Measurements from ENCODE around the gene NADSYN1.

NADSYN1 gene

DNA sequence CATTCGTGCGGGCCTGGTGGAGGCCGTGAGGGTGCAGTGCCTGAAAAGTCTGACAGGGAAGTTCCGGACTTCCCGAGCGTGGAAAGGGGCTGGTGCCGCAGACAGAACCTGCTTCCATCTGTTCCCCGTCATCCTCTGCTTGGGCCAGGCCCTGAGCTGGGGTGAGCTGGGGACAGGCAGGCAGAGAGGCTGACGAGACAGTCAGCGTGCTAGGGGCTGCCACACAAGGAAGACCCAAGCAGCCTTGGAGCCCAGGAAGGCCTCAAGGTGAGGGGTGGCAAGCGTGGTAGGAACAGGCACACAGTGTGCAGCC, 25.5 kb downstream of the NADSYN1 start:
- Histone ChIP-seq H3K9ac (ENCODE audit: low read depth in 1 of 2, low read length in 2 of 2) (no peak overlapping the region), H3K4me1 (ENCODE audit: control insufficient read depth in 1 of 2, insufficient read depth in 2 of 2, low read length in 2 of 2) (no peaks in the 10 kb centered on the region), H3K9me3 (ENCODE audit: control insufficient read depth in 1 of 2, low read length in 2 of 2) (no peaks in the 10 kb centered on the region), H3K27me3 (ENCODE audit: control insufficient read depth in 1 of 2, insufficient read depth in 2 of 2, low read length in 2 of 2) (no peaks in the 10 kb centered on the region), H3K27ac (ENCODE audit: low read depth, low read length) (no peak overlapping the region), H3K4me3 (ENCODE audit: low read depth in 1 of 2, low read length in 2 of 2) (no peak overlapping the region), H3K36me3 (ENCODE audit: control insufficient read depth in 1 of 2, insufficient read depth in 2 of 2, low read length in 2 of 2) (peaks cover 63 to 95% of the 10 kb centered on the region in 2 donors)

DNA sequence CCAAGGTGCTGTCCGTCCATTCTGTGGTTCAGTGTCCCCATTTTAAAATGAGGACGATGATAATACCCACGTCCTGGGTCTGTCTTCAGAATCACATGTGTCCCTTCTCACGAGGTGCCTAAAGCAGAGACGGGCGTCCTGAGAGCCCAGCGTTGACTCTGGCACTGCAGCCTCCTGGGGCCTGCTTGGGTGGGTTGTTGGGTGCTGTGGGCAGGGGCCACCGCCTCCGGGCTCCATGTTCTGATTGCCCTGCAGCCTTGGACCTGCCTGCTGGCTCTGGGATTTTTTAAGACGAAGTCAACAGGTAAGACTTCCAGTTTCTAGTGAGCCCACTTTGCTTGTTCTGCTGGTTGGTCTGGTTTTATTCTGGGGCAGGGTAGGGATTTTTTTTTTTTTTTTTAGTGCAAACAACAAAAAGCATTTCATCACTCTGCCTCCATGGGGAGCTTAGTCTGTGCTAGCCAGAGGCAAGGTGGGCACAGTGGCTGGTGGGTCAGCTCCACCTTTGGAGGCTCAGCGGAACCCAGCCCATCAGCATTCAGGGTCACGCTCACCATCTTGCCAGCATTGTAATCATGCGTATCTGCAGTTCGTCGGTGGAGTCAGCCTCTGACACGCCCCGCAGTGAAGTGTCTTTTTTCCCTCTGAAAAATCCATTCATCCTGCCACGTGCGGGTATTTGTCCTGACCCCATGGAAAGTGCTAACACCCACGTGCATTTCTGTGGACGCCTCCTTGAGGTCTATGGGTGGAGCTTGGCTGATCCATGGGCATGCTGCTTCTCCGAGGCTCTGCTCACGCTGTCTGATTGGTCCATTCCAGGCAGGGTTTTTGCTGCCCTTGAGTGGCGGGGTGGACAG, 28.3 kb downstream of the NADSYN1 start:
- Histone ChIP-seq H3K9me3 (ENCODE audit: control insufficient read depth in 1 of 2, low read length in 2 of 2) (no peaks in the 10 kb centered on the region), H3K4me3 (ENCODE audit: low read depth in 1 of 2, low read length in 2 of 2) (no peak overlapping the region), H3K27ac (ENCODE audit: low read depth, low read length) (no peak overlapping the region), H3K27me3 (ENCODE audit: control insufficient read depth in 1 of 2, insufficient read depth in 2 of 2, low read length in 2 of 2) (no peaks in the 10 kb centered on the region), H3K4me1 (ENCODE audit: control insufficient read depth in 1 of 2, insufficient read depth in 2 of 2, low read length in 2 of 2) (no peaks in the 10 kb centered on the region), H3K36me3 (ENCODE audit: control insufficient read depth in 1 of 2, insufficient read depth in 2 of 2, low read length in 2 of 2) (peaks cover 73 to 97% of the 10 kb centered on the region in 2 donors), H3K9ac (ENCODE audit: low read depth in 1 of 2, low read length in 2 of 2) (no peak overlapping the region)

DNA sequence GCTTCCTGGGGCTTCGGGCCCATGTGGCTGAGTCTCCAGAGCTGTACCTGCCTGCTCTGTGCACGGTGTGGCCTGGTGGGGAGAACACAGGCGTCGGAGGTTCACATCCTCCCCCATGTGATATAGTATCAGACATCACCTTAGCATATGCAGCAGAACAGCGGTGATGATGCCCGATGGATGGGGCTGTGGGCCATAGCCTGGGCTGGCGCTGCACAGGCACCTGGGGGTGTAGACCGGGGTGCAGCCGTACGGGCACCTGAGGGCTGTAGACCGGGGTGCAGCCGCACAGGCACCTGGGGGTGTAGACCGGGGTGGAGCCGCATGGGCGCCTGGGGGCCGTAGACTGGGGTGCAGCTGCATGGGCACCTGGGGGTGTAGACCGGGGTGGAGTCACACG, 29.2 kb downstream of the NADSYN1 start:
- Histone ChIP-seq H3K4me3 (ENCODE audit: low read depth in 1 of 2, low read length in 2 of 2) (no peak overlapping the region), H3K27ac (ENCODE audit: low read depth, low read length) (no peak overlapping the region), H3K27me3 (ENCODE audit: control insufficient read depth in 1 of 2, insufficient read depth in 2 of 2, low read length in 2 of 2) (no peaks in the 10 kb centered on the region), H3K36me3 (ENCODE audit: control insufficient read depth in 1 of 2, insufficient read depth in 2 of 2, low read length in 2 of 2) (peaks cover 73 to 95% of the 10 kb centered on the region in 2 donors), H3K9me3 (ENCODE audit: control insufficient read depth in 1 of 2, low read length in 2 of 2) (no peaks in the 10 kb centered on the region), H3K4me1 (ENCODE audit: control insufficient read depth in 1 of 2, insufficient read depth in 2 of 2, low read length in 2 of 2) (no peaks in the 10 kb centered on the region), H3K9ac (ENCODE audit: low read depth in 1 of 2, low read length in 2 of 2) (no peak overlapping the region)

DNA sequence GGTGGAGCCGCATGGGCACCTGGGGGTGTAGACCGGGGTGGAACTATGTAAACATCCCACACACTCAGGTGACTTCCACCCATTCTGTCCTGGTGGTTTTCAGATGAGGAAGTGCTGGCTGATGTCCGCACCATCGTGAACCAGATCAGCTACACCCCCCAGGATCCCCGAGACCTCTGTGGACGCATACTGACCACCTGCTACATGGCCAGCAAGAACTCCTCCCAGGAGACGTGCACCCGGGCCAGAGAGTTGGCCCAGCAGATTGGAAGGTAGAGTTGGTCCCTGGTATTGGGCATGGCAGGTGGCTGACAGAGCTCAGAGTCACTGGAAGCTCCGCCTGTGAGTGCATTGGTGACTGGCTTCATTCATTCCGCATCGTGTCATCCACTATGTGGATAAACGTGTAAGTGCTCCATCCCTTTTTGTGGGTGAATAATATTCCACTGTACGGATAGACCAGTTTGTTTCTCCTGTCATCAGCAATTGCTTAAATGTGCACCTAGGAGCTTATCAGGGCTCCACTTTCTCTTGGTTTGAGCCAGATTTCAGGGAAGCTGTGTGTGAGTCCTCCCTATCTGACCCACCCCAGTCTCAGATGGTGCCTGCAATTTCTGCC, 29.9 kb downstream of the NADSYN1 start:
- H3K9me3 ChIP-seq (ENCODE audit: control insufficient read depth in 1 of 2, low read length in 2 of 2) = no peaks in the 10 kb centered on the region
- no peak overlapping the region for H3K27ac ChIP-seq (ENCODE audit: low read depth, low read length)
- peaks cover 68 to 91% of the 10 kb centered on the region in 2 donors for H3K36me3 ChIP-seq (ENCODE audit: control insufficient read depth in 1 of 2, insufficient read depth in 2 of 2, low read length in 2 of 2)
- no peak overlapping the region for H3K9ac ChIP-seq (ENCODE audit: low read depth in 1 of 2, low read length in 2 of 2)
- H3K4me3 ChIP-seq (ENCODE audit: low read depth in 1 of 2, low read length in 2 of 2) = no peak overlapping the region
- no peaks in the 10 kb centered on the region for H3K27me3 ChIP-seq (ENCODE audit: control insufficient read depth in 1 of 2, insufficient read depth in 2 of 2, low read length in 2 of 2)
- H3K4me1 ChIP-seq (ENCODE audit: control insufficient read depth in 1 of 2, insufficient read depth in 2 of 2, low read length in 2 of 2) = no peaks in the 10 kb centered on the region

DNA sequence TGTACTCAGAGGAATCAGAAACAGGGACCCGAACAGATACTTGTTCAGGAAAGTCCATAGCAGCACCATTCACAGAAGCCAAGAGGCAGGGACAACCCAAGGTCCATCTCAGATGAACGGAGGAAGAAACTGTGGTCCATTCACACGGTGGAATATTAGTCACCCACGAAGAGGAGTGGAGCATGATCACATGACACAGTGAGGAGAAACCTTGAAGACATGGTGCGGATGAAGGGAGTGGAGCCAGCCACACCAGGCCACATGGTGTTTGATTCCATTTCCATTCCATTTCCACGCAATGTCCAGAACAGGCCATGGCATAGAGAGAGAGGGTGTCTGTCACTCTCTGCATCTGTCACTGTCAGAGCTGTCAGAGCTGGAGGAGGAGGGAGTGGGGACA, 30.7 kb downstream of the NADSYN1 start:
- Histone ChIP-seq H3K9ac (ENCODE audit: low read depth in 1 of 2, low read length in 2 of 2) (no peak overlapping the region), H3K36me3 (ENCODE audit: control insufficient read depth in 1 of 2, insufficient read depth in 2 of 2, low read length in 2 of 2) (peaks cover 65 to 91% of the 10 kb centered on the region in 2 donors)

DNA sequence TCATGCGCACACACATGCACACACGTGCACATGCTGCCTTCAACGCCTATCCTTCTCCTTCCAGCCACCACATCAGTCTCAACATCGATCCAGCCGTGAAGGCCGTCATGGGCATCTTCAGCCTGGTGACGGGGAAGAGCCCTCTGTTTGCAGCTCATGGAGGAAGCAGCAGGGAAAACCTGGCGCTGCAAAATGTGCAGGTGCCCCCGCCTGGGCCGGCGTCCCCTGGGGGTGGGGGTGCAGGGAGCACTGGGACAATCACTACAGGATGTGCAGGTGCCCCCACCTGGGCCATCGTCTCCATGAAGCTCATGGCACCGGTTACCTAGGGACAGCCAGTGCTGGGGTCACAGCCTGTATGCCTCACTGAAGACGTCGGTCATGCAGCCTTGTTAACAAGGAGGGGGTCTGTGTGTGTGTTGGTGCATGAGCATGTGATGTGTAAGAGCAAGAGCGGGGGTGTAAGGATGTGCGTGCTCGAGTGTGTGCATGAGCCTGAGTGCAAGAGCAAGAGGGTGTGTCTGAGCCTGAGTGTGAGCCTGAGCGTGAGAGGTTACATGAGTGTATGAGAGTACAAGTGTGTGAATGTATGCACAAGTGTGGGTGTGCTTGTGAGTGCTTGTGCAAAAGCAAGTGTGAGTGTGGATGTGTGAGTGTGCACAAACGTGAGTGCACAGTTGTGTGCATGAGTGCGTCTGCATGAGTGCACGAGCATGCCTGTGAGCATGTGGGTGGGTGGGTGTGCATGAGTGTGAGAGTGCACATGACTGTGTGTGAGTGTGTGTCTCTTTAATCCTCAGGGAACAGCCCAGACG, 31.5 kb downstream of the NADSYN1 start:
- no peaks in the 10 kb centered on the region for H3K4me1 ChIP-seq (ENCODE audit: control insufficient read depth in 1 of 2, insufficient read depth in 2 of 2, low read length in 2 of 2)
- H3K27ac ChIP-seq (ENCODE audit: low read depth, low read length) = no peak overlapping the region
- H3K9me3 ChIP-seq (ENCODE audit: control insufficient read depth in 1 of 2, low read length in 2 of 2) = no peaks in the 10 kb centered on the region
- no peak overlapping the region for H3K4me3 ChIP-seq (ENCODE audit: low read depth in 1 of 2, low read length in 2 of 2)
- peaks cover 62 to 92% of the 10 kb centered on the region in 2 donors for H3K36me3 ChIP-seq (ENCODE audit: control insufficient read depth in 1 of 2, insufficient read depth in 2 of 2, low read length in 2 of 2)
- H3K9ac ChIP-seq (ENCODE audit: low read depth in 1 of 2, low read length in 2 of 2) = no peak overlapping the region
- no peaks in the 10 kb centered on the region for H3K27me3 ChIP-seq (ENCODE audit: control insufficient read depth in 1 of 2, insufficient read depth in 2 of 2, low read length in 2 of 2)

More for the DNA sequence above, 30.7 kb downstream of the NADSYN1 start:
- Histone ChIP-seq H3K4me1 (ENCODE audit: control insufficient read depth in 1 of 2, insufficient read depth in 2 of 2, low read length in 2 of 2) (no peaks in the 10 kb centered on the region), H3K9me3 (ENCODE audit: control insufficient read depth in 1 of 2, low read length in 2 of 2) (no peaks in the 10 kb centered on the region), H3K4me3 (ENCODE audit: low read depth in 1 of 2, low read length in 2 of 2) (no peak overlapping the region), H3K27me3 (ENCODE audit: control insufficient read depth in 1 of 2, insufficient read depth in 2 of 2, low read length in 2 of 2) (no peaks in the 10 kb centered on the region), H3K27ac (ENCODE audit: low read depth, low read length) (no peak overlapping the region)

DNA sequence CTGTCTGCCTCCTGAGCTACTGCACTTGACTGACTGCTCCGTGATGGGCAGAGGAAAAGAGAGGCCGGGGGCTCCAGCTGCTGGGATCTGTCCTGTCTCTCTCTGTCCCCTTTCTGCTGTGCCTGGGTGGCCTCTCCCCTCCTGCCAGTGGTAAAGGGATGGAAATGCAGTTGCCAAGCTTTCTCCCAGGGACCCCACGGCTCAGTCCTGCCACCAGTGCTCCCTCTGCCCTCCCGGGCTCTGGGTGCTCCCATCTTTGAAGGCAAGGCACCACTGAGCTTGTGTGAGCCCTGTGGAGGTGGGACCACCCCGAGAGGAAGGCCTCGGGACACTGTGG, 32.0 kb downstream of the NADSYN1 start:
- Histone ChIP-seq H3K4me1 (ENCODE audit: control insufficient read depth in 1 of 2, insufficient read depth in 2 of 2, low read length in 2 of 2) (no peaks in the 10 kb centered on the region), H3K27me3 (ENCODE audit: control insufficient read depth in 1 of 2, insufficient read depth in 2 of 2, low read length in 2 of 2) (no peaks in the 10 kb centered on the region), H3K9me3 (ENCODE audit: control insufficient read depth in 1 of 2, low read length in 2 of 2) (no peaks in the 10 kb centered on the region), H3K9ac (ENCODE audit: low read depth in 1 of 2, low read length in 2 of 2) (no peak overlapping the region), H3K36me3 (ENCODE audit: control insufficient read depth in 1 of 2, insufficient read depth in 2 of 2, low read length in 2 of 2) (peaks cover 58 to 92% of the 10 kb centered on the region in 2 donors), H3K4me3 (ENCODE audit: low read depth in 1 of 2, low read length in 2 of 2) (no peak overlapping the region), H3K27ac (ENCODE audit: low read depth, low read length) (no peak overlapping the region)

DNA sequence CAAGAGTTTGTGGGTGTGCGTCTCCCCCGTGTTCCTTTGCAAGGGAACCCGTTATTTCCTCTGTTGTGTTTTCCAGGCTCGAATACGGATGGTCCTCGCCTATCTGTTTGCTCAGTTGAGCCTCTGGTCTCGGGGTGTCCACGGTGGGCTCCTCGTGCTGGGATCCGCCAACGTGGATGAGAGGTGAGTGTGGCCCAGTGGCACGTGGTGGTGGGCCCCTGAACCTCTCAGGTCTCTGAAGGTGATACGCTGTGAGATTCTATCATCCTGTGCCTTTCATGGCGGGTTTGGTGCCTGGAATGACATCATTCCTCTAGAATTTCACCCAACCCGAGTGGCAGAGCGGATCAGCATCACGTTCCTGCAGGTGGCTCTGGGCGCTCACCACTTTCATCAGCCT, 32.5 kb downstream of the NADSYN1 start:
- Histone ChIP-seq H3K27me3 (ENCODE audit: control insufficient read depth in 1 of 2, insufficient read depth in 2 of 2, low read length in 2 of 2) (no peaks in the 10 kb centered on the region), H3K9ac (ENCODE audit: low read depth in 1 of 2, low read length in 2 of 2) (no peak overlapping the region), H3K4me1 (ENCODE audit: control insufficient read depth in 1 of 2, insufficient read depth in 2 of 2, low read length in 2 of 2) (no peaks in the 10 kb centered on the region), H3K4me3 (ENCODE audit: low read depth in 1 of 2, low read length in 2 of 2) (no peak overlapping the region), H3K9me3 (ENCODE audit: control insufficient read depth in 1 of 2, low read length in 2 of 2) (no peaks in the 10 kb centered on the region), H3K36me3 (ENCODE audit: control insufficient read depth in 1 of 2, insufficient read depth in 2 of 2, low read length in 2 of 2) (peaks cover 58 to 92% of the 10 kb centered on the region in 2 donors), H3K27ac (ENCODE audit: low read depth, low read length) (no peak overlapping the region)

DNA sequence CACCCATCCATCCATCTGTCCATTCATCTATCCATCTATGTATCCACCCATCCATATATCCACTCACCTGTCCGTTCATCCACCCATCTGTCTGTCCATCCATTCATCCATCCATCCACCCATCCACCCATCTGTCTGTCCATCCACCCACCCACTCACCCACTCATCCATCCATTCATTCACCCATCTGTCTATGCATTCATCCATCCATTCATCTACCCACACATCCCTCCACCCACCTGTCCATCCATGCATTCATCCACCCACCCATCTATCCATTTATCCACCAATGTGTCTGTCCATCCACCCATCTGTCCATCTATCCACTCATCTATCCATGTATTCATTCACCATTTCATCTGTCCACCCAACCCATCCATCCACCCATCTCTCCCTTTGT, 33.3 kb downstream of the NADSYN1 start:
- Histone ChIP-seq H3K36me3 (ENCODE audit: control insufficient read depth in 1 of 2, insufficient read depth in 2 of 2, low read length in 2 of 2) (peaks cover 55 to 92% of the 10 kb centered on the region in 2 donors), H3K4me1 (ENCODE audit: control insufficient read depth in 1 of 2, insufficient read depth in 2 of 2, low read length in 2 of 2) (no peaks in the 10 kb centered on the region), H3K4me3 (ENCODE audit: low read depth in 1 of 2, low read length in 2 of 2) (no peak overlapping the region), H3K9me3 (ENCODE audit: control insufficient read depth in 1 of 2, low read length in 2 of 2) (no peaks in the 10 kb centered on the region), H3K27ac (ENCODE audit: low read depth, low read length) (no peak overlapping the region), H3K9ac (ENCODE audit: low read depth in 1 of 2, low read length in 2 of 2) (no peak overlapping the region), H3K27me3 (ENCODE audit: control insufficient read depth in 1 of 2, insufficient read depth in 2 of 2, low read length in 2 of 2) (no peaks in the 10 kb centered on the region)

DNA sequence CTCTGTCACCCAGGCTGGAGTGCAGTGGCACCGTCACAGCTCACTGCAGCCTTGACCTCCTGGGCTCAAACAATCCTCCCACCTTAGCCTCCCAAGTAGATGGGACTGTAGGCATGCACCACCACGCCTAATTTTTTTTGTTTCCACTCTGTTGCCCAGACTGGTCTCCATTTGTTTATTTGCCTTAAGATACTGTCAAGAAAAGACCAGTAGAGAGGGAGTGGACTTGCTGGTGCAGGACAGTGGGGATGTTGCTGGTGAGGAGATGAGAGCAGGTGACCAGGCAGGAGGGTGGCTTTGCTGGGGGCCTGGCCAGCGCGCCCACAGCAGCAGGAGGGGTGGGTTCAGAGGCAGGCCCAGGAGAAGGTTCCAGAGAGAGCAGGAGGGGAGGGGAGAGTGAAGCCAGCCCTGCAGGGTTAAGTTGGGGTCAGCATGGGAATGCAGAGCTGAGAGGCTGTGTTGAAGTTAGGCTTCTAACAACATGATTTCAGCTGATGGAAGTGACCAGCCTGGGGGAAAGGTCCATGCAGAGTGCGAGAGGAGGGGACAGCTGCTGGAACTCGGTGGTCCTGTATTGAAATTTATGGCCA, 35.8 kb downstream of the NADSYN1 start:
- Histone ChIP-seq H3K27ac (ENCODE audit: low read depth, low read length) (no peak overlapping the region), H3K4me1 (ENCODE audit: control insufficient read depth in 1 of 2, insufficient read depth in 2 of 2, low read length in 2 of 2) (no peaks in the 10 kb centered on the region), H3K9me3 (ENCODE audit: control insufficient read depth in 1 of 2, low read length in 2 of 2) (no peaks in the 10 kb centered on the region), H3K27me3 (ENCODE audit: control insufficient read depth in 1 of 2, insufficient read depth in 2 of 2, low read length in 2 of 2) (no peaks in the 10 kb centered on the region), H3K4me3 (ENCODE audit: low read depth in 1 of 2, low read length in 2 of 2) (no peak overlapping the region), H3K36me3 (ENCODE audit: control insufficient read depth in 1 of 2, insufficient read depth in 2 of 2, low read length in 2 of 2) (peaks cover 41 to 87% of the 10 kb centered on the region in 2 donors), H3K9ac (ENCODE audit: low read depth in 1 of 2, low read length in 2 of 2) (no peak overlapping the region)

Data from duodenal mucosa (tissue), 2 donors.